Activated T-cell treated with anti-CD3 and anti-CD28 coated beads for 48 hours (primary cell): ENCODE results near the gene ADAMTS17.

ENCODE experiments used
- DNase-seq: peaks from one replicate; pipeline ENCODE4 v3.0.0-alpha.2; 2020; ENCODE audit warnings: low read depth

ADAMTS17 gene

DNA sequence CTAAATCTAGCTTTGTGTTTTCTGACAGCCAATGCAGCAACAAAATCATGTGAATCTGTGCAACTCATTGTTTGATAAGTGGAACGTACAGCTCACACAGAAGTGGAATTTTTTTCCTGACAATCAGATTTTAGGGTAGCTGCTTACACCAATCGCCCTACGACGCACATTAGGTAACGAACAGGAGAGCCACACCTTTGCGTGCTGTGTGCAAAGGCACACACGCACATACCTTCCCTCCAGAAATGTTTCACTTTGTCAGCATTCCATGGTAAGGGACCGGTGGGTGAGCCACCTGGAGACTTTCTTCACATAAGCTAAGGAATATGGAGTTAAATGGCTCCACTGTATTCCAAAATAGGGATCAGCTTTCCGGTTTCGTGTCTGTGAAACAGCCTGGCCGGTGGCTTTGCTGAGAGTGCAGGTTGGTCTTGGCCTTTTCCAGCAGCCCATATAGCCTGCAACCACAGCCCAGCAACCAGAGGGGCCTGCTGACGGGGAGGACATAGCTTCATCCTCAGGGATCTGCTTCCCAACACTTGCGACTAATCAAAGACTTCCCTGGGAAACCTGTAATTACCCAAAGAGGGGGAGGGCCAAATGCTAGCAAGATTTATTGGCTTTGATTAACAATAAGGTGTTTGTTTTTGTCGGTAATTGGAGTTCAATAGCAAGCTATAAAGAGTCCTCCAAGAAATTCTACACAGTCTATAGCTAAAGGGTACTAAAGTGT, 145.3 kb downstream of the ADAMTS17 start:
- no peak for DNase-seq

DNA sequence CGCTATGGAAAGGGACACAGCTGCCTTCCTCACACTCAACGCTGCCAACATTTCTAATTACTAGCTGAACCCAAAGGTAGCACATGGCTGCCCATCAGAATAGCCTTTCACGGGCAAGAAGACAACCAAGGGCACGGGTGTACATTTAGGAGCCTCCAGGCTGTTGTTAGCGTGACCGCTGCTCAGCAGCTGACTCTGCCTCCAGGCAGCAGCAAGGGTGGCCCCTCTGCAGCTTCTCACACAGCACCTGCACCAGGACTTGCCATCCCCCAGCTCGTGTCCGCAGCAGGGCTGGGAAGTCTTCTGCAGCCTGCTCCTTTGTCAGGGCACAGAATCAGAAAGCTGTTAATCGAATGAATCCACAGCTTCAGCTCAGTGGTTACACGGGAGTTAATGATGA, 146.8 kb downstream of the ADAMTS17 start:
- DNase-seq = no peak

GRCh38 chr15:100193277-100193860, 148.4 kb downstream of the ADAMTS17 start:
- no peak for DNase-seq

- no peak for DNase-seq
Observed at GRCh38 chr15:100192097-100193080, 149.4 kb downstream of the ADAMTS17 start.

DNA sequence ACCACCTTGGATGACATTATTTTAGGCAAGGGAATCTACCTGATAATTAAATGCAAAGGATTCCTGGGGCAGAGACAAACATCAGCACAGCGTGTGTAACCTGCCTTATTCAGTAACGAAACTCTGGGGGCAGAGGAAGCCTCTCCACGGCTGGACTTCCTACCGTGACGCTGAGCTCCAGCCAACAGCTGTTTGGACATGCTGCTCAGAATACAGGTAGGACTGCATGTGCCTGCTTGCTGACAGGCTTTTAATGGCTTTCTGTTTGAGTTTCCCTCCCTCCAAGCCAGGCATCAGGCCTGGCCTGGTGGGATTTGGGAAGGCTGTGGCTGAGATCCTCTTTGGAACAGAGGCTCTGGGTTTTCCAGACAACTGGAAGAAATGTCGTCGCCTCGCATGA, 150.6 kb downstream of the ADAMTS17 start:
- DNase-seq = no peak

DNA sequence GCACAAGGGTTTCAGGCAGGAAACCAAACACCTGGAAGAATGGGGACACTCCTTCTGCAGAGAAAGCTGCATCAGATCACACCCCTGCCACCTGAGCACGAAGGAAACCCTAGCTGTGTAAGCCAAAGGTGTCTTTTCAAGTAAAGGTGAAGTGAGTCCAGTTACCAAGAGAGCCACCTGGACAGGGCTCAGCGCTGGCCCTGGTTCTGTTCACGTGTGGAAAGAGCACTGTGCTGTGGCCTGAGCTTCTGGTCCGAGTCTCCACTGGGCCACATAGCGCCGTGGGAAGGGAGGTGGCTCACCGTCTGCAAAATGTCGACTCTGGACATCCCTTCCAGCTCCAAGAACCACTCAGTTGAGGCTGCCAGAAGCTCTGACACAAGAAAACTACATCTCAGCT, 151.1 kb downstream of the ADAMTS17 start:
- DNase-seq = no peak

DNA sequence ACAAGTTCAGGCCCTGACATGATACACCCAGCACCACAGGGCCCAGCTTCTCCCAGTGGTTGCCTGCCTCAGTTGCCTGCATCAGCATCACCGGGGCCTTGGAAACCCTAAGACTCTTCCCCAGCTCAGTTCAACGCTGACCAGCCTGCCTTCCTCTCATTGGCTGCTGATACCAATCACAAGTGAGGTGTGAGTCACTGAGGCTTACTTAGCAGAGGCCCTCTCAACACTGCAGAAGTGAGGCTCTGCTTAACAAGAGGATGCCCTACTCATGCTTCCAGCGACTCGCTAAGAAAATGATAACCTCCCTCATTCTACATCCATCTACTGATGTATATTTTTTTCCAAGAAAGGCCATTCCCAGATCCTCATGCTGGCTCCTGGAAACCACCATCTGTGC, 151.9 kb downstream of the ADAMTS17 start:
- DNase-seq = no peak

- no peak for DNase-seq
Observed at GRCh38 chr15:100189319-100189718, 152.5 kb downstream of the ADAMTS17 start.

DNA sequence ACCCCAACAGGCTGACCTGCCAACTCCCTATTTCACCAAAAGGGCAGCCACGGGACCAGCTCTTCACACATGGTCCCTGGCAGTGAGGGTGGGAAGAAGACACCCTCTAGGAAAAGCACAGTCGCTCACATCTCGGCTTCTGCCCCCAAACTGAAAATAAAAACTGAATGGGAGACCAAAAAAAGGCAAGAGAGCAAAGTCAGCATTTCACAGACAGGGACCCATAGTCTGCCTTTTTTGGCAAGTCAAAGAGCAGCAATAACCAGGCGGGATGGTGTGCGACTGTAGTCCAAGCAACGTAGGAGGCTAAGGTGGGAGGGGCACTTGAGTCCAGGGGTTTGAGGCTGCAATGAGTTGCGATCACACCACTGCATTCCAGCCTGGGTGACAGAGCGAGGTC, 154.1 kb downstream of the ADAMTS17 start:
- DNase-seq = no peak

DNA sequence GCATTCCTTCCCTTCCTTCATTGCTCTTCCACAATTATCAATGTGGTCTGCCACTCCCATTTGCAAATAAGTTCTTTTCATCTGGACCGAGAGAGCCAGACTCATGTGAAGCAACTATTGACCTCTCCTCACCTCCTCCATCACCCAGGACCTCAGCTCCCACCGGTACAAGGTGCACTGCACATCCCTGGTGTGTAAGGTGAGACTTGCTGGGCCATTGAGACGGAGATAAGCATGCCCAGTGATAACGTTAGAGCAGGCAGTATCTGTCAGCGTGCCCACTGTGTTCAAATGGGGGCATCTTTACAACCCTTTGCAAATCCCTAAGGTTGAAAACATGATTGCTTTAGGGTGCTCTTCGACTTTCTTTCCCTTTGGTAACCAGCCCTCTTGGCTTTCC, 154.8 kb downstream of the ADAMTS17 start:
- no peak for DNase-seq

- no peak for DNase-seq
Observed at GRCh38 chr15:100186366-100186765, 155.4 kb downstream of the ADAMTS17 start.

DNA sequence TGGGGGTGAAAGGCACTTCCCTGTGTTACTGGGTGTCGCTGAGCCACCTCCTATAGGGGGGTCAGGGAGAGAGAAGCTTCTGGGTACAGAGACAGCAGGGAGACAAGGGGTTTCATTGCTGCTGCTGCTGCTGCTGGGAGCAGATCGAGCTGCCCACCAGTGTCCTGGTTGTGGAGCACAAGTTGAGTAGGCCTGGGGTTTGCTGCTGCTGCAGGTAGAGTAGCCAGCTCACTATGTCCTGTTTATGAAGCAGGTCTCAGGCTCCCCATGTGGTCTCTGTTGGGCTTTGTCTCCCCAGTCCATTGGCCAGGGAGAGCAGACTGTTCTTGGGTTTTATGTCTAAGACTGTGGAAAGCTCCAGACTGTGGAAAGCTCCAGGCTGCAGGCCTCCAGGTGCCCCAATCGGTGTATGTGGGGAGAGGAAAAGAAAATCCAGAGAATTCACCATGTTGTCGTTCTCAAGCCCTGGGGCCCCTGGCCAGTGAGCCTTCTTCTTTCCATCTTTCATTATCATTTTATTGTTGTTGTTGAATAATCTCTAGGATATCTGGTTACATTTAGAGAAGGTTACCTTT, 157.8 kb downstream of the ADAMTS17 start:
- no peak for DNase-seq

DNA sequence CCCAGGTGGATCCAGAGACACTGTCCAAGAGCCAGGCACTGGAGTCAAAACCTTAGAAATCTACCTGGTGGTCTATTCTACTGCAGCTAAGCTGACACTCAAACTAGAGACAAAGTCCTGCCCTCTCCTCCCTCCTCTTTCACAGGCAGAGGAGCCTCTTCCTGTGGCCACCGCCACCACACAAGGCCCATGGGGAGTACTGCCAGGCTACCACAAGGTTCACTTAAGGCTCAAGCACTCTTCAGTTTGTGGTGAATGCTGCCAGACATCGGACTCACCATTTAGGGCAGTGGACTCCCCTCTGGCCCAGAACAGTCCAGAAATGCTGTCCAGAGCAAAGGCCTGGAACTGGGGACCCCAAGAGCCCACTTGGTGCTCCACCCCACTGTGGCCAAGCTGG, 160.9 kb downstream of the ADAMTS17 start:
- no peak for DNase-seq

- no peak for DNase-seq
Observed at GRCh38 chr15:100175406-100176114, 166.2 kb downstream of the ADAMTS17 start.

DNA sequence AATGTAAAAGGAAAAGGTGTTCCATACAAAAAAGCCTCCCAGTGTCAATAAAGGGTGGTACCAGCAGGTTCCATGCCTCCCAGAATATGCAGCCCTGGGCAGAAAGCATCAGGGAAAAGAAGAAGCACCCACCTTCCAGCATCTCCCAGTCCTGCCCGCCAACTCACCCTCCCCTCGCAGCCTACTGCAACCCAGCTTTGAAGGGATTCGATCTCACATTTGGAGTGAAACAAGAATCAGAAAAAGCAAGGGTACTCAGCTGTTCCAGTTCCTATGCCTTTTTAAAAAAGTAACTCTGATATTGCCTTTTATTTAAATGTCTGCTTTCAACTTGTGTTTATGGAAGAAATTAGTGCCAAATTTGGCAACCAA, 166.9 kb downstream of the ADAMTS17 start:
- DNase-seq = no peak

DNA sequence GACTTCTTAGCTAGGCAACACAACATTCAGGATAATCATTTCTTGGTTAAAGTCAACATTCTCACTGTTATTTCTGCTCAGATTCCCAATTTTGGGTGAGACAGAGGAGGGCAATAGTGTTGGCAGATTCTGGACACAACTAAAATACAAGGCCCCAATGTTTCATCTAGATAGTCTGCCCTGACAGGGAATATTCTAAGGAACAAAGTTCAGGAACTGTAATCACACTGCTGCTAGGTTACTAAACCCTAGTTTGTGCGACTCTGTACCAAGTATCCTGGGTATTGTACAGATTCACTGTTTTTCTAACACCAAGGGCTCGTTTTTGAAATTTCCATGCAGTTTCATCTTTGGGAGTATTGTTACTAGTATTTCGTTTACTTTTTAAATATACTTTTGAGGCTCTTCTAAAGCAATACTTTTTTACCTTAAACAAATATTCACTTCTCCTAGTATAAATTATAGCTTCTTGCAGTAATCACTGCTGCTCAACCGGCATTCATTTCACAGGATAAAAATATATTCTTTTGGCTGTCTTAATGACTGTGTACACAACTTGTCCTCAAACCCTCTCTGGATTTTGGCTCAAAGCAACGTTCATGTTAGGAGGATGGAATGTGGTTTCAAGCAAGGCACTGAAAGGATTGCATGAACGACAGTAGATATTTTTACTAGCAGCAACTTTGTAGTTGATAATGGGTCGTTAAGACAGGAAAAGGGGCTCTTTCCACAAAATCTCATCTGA, 167.4 kb downstream of the ADAMTS17 start:
- DNase-seq = no peak

- DNase-seq = no peak
Observed at GRCh38 chr15:100172356-100173024, 169.3 kb downstream of the ADAMTS17 start.

DNA sequence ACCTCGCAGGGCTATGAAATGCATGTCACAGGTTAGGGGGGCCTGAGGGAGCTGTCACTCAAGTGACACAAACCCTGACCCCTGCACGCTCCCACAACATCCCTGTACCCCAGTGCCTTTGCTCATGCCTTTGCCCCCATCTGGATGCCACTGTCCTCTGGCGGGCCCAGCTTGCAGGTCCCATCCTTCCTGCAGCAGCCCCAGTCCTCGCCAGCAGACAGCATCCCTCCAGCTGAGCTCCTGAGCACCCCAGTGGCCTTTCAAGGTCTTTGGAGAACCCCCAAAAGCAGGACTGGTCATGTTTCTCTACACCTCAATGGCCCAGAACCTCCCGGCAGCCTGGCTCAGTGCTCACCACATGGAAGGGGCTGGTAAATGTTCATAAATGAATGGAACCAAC, 170.4 kb downstream of the ADAMTS17 start:
- DNase-seq = no peak

DNA sequence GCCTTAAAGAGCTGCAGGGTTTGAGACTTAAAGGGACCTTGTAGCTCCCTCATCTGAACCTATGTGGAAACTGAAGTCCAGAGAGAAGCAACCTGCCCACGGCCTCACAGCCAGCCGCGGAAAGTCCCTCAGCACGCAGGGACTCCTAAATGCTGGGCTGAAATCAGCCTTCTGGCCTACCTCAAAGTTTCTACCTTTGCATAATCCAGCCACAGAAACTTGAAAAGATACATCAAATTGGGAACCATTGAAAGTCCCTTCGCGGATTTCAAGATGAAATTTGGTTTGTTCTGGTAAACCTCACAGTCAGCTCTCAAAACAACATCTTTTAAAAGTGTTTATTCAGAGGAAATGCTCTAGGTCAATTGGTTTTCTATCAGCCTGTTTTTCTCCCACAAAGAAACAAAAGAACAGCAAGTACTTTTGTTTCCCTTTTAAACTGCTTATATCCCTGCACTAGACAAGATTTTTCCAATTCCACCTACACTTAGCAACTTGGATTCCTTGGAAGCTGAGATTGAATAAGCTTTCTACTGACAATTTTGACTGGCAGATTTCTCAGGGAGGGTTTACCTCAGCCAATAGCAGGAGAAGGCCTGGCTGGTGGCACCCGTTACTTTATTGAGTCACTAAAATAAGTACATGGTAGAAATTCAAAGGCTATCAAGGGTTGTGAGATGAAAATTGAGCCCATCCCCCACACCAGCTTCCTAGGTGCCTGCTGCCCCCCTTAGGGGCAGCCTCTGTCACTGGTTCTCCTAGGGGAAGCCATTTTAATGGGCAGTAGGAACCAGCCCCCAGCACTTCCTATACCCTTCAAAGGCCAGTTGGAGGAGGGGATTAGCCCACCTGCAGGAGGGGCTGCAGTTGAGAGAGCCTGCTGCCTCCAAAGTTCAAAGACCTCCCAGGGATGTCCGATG, 171.2 kb downstream of the ADAMTS17 start:
- DNase-seq = peak; percentile 26
